ENCODE data around the gene PPIG. TPM values are rescaled to one million over a fixed set of nuclear protein-coding genes. Genes with fewer than 3 reads are reported as not detected.
"Not testable (repeated sequence)": the region's sequence is repeated elsewhere in the genome, so short reads cannot be mapped to it uniquely, and the experiment has no call there.

Gene PPIG
- total RNA-seq = 10 to 100 TPM; 23.5 to 28.4 TPM

GRCh38 chr2:169584005-169584877 is at the start of gene PPIG:
PPIG (plus strand) TSS chr2:169584351; CDS start chr2:169604042, 19,691 bp downstream.
- DNase-seq (ENCODE audit: low spot score) = peak; percentile 91
- Histone ChIP-seq H3K36me3 (no peaks in the 10 kb centered on the region), H3K4me1 (peaks cover 0 to 22% of the 10 kb centered on the region in 2 donors), H3K27me3 (no peaks in the 10 kb centered on the region), H3K9me3 (no peaks in the 10 kb centered on the region), H3K27ac (peak within 1 kb of the TSS; percentile 96 to 98), H3K4me3 (peak within 1 kb of the TSS; percentile 81 to 88)
- no peak for TF ChIP-seq CTCF (IDR thresholded peaks at IDR 0.05)

- DNase-seq (ENCODE audit: low spot score); H3K4me3 ChIP-seq: not testable (repeated sequence)
- peaks cover 12% of the 10 kb centered on the region for H3K36me3 ChIP-seq
Observed at GRCh38 chr2:169539460-169539859, 44.7 kb upstream of the PPIG start.

GRCh38 chr2:169540146-169540545 is 44.0 kb upstream of the PPIG start:
- Histone ChIP-seq H3K36me3 (peaks cover 12% of the 10 kb centered on the region), H3K9me3 (no peaks in the 10 kb centered on the region), H3K4me1 (no peaks in the 10 kb centered on the region), H3K27me3 (no peaks in the 10 kb centered on the region), H3K27ac (no peak overlapping the region), H3K4me3 (no peak overlapping the region)
- DNase-seq (ENCODE audit: low spot score) = no peak
- TF ChIP-seq CTCF (IDR thresholded peaks at IDR 0.05) = no peak

More at GRCh38 chr2:169539460-169539859, 44.7 kb upstream of the PPIG start:
- not testable (repeated sequence) for H3K27ac ChIP-seq, H3K4me1 ChIP-seq, H3K27me3 ChIP-seq, H3K9me3 ChIP-seq

- Histone ChIP-seq H3K4me1 (no peaks in the 10 kb centered on the region), H3K36me3 (peaks cover 14% of the 10 kb centered on the region), H3K27me3 (no peaks in the 10 kb centered on the region), H3K4me3 (no peak overlapping the region), H3K27ac (no peak overlapping the region), H3K9me3 (no peaks in the 10 kb centered on the region)
- no peak for DNase-seq (ENCODE audit: low spot score)
- no peak for TF ChIP-seq CTCF (IDR thresholded peaks at IDR 0.05)
Observed at GRCh38 chr2:169542433-169542832, 41.7 kb upstream of the PPIG start.

- Histone ChIP-seq H3K36me3 (peaks cover 8% of the 10 kb centered on the region), H3K27me3 (no peaks in the 10 kb centered on the region), H3K4me3 (no peak overlapping the region), H3K27ac (no peak overlapping the region), H3K9me3 (no peaks in the 10 kb centered on the region), H3K4me1 (no peaks in the 10 kb centered on the region)
- no peak for TF ChIP-seq CTCF (IDR thresholded peaks at IDR 0.05)
- no peak for DNase-seq (ENCODE audit: low spot score)
Observed at GRCh38 chr2:169546756-169547155, 37.4 kb upstream of the PPIG start.

GRCh38 chr2:169561364-169561763 is 22.8 kb upstream of the PPIG start:
- no peaks in the 10 kb centered on the region for H3K27me3 ChIP-seq
- peaks cover 12% of the 10 kb centered on the region for H3K36me3 ChIP-seq
- no peak overlapping the region for H3K4me3 ChIP-seq
- DNase-seq (ENCODE audit: low spot score) = no peak
- no peaks in the 10 kb centered on the region for H3K4me1 ChIP-seq
- no peak overlapping the region for H3K27ac ChIP-seq
- H3K9me3 ChIP-seq = no peaks in the 10 kb centered on the region
- TF ChIP-seq CTCF (IDR thresholded peaks at IDR 0.05) = no peak

GRCh38 chr2:169562084-169562483 is 22.1 kb upstream of the PPIG start:
- DNase-seq (ENCODE audit: low spot score); H3K36me3 ChIP-seq; H3K27ac ChIP-seq; H3K4me1 ChIP-seq; H3K9me3 ChIP-seq; H3K27me3 ChIP-seq; H3K4me3 ChIP-seq: not testable (repeated sequence)
